Inferior parietal cortex (tissue), 1 donor: Measurements from ENCODE around the gene NTF3.

Source experiments
- DNase-seq: peaks from one replicate; pipeline ENCODE4 v3.0.0-alpha.2; 2016; ENCODE audit errors: extremely low spot score

NTF3 gene

DNA sequence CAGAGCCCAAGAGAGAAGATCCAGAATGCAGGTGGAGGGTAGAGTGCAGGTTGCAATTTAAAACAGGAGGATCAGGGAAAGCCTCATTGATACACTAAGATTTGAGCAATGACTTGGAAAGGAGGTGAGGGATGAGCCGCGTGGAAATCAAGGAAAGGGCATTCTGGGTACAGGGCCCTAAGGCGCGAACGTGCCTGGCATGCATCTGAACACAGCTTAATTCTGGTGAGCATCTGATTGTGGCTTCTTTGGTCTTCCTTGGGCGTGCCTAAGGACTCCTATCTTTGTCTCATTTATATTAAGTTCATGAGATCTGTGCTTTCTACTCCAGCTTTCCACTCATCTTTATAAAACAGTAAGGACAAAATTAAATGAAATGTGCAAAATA, 79.3 kb downstream of the NTF3 start:
- DNase-seq: no peak

DNA sequence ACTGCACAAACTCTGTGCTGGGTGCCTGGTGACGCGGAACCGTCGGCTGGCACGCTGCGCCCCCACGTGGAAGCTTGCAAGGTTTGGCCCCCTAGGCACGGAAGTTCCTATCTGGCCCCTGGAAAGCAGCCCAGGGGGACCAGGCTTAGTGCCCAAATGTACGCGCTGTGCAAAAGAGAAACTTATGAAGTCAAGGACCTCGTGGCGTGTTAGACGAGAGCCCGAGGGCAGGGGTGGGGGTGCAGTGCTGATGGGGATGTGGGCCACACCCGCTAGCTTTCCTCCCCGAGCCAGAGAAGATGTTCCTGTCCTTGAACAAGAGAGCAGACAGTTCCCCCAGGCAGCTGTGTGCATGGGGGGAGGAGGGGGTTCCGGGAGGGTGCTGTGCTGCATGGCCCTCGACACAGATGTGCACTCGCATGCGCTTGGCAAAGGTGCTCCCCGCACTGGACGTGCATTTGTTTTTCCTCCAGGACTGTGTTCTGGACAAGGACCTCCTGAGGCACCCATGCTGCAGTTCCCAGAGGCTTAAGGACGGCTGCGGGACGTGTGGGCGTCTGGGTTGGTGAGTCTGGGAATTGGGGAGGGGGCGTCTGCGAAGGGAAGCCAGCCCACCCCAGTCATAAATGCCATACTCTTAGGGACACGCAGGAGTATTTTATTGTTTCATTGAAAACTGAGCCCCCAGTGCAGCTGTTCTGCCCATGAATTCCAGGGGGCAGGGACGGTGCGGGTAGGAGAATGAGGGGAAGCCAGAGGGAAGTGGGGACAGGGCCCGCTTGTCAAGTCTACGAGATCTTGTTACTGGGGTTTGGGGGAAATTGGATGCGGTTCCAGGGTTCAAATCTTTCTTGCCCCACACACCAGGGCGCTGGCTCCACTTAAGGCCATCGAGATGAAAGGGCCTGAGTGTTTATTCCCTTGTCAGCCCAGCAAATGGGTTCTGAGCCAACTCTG, 80.0 kb downstream of the NTF3 start:
- DNase-seq: no peak

DNA sequence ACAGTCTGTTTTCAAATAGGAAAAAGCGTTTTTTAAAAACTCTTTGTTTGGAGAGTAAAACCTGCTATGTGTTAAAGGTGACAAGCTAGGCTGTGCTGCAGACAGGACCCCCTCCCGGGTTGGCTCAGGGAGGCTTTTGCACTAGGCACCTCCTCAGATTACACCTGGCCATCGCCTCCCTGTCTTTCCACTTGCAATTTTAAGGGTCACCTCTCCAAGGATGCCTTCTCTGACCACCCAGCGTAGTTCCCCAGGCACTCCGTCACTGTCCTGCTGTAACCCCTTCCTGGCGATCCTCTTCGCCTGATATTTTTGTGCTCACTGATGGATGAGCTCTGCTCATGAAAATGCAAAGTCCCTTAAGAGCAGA, 80.7 kb downstream of the NTF3 start:
- DNase-seq: no peak

DNA sequence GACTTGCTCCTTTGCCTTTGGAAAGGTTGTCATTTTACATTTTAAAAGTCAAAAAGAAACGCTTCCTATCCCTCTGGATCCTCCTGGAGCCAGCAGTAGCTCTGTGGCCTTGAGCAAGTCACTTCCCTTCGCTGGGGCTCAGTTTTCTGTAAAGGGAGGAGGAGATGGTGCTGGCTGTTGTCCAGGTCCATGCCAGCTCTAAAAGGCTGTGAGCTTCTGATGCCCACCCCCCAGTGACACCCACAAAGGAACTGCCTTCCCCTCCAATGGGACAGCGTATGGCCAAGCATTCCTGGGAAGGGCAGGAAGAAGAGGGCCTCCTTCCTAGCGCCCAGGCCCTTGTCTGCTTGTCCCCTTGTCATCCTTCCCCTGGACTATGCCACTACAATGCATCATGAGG, 81.5 kb downstream of the NTF3 start:
- no peak for DNase-seq

DNA sequence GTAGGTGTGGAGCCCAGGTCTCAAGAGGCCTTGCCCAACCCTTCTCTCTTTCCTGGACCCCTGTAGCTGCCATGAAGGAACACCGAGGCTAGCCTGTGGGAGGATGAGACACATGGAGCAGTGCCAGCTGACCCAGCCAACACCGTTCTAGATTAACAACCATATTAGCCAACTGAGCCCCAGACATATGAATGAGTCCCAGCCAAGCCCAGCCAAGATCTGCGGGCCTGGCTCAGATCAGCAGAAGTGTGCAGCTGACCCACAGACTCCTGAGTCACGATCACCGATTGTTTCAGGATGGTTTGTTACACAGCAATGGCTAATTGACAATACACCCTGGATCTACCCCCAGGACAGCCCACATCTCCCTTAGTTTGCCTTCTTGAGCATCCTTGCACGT, 82.1 kb downstream of the NTF3 start:
- no peak for DNase-seq

- DNase-seq: no peak
These were observed 82.6 kb downstream of the NTF3 start for GRCh38 chr12:5514545-5514944.

DNA sequence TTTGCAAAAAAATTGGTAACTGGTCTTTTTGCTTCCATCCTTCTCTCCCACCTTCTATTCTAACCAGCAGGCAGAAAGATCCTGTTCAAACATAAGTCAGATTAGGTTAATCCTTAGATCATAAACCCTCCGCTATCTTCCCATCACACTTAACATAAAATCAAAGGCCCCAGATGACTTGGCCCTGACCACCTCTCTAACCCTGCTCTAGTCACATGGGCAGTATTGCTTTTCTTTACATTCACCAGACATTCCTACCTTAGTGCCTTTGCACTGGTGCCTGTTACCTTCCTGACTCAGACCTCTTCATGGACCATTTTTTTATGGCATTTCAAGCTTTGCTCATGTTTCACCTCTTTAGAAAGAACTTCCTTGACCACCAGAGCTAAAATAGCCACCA, 83.5 kb downstream of the NTF3 start:
- no peak for DNase-seq

DNA sequence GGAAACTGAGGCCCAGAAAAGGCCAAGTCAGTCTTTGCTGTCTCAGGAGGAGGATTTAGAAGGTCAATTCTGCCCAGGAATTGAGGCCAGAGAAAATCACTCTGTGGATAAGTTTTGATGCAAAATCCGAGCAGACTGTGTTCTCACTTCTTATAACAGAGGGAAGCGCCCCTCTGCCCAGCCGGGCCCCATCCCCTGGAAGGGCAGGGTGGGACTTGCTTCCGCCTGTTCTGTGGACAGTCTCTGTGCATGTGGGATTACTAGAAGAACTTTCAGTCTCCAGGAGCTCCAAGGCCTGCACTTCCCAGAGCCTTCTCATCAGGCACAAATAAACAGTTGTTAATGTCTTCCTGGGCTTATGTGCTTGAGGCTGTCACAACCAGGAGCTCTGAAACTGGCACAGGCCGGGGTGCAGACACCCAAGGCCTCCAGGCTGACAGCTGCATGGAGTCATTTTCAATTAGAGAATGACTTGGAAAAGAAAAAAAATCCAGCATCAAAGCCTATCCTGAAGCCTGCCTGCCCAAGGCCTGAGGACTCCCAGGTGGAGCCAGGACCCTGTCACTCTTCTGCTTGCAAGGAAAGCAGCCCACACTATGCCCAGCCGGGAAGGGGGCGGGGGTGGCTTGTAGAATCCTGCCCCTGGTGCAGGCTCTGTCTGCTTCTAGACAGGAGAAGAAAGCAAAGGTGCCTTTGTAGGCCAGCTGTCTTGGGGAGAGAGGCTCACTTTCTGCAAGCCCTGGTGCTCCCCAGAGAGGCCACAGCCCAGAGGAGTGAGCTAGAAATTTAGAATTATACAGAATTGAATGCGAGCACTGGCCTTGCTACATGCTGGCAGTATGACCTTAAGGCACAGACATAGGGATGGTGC, 84.7 kb downstream of the NTF3 start:
- DNase-seq: no peak

GRCh38 chr12:5518584-5519365, 86.9 kb downstream of the NTF3 start:
- DNase-seq: no peak

DNA sequence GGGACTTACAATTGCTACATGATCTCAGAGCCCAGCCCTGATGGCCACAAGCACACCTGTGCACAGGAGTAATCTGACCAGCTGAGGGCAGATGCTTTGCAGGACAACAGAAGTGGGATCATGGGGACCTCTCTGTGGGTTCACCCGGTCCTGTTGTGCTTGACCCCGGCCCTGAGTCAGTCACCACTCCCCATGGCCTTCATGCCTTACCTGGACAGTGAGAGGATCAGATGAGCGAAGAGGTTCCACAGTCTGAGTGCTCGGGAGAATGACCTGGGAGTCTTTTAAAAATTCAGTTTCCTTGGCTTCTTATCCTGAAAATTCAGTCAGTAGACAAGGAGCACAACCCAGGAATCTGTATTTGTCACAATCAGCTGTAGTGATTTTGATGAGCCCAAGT, 88.1 kb downstream of the NTF3 start:
- no peak for DNase-seq

DNA sequence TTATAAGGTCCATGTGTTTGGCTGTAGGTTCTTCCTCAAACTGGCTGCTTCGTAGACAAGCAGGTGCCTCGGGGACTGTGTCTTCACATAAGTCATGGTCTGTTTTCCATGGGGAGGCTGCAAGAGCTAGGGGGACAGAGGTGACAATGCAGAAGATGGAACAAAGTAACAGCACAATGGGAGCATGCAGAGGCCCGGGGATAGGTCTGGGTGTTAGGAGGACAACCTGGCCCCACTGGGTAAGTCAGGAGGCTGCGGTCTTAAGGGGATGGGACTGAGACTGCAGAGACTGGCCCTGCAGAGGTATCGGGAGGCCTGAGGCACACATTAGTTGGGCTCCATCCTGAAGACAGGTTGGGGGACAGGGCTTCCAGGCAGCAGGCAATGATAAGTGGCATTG, 88.9 kb downstream of the NTF3 start:
- no peak for DNase-seq

- no peak for DNase-seq
These were observed 89.8 kb downstream of the NTF3 start for GRCh38 chr12:5521456-5522325.

- no peak for DNase-seq
These were observed 90.8 kb downstream of the NTF3 start for GRCh38 chr12:5522432-5523335.

DNA sequence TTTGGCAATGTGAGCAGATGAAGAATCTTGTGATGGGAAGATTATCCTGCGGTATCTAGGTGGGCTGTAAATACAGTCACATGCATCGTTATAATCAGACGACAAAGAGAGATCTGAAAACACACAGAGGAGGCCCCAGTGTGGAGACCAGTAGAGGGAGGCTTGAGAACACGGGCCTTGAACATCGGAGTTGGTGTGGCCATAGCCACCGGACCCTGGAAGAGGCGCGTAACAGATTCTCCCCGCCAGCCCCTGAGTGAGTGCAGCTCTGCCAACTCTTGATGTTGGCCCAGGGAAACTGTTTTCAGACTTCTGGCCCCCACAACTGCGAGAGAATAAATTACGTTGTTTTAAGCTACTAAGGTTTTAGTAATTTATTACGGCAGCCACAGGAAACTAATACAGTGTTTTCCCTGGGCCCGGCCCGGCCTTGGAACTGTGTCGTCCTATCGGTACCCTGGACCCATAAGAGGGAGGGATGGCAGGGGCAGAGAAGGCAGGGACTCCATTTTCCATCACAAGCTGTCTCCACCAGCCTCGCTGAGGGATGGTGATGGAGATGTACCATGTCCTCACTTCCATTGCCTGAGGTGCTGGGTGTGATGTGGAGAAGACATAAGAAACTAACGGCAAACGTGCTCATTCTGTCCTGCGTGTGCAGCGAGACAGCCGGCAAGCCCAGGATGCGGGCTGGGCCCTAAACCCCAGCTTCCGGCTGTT, 91.6 kb downstream of the NTF3 start:
- no peak for DNase-seq

GRCh38 chr12:5524116-5524768, 92.3 kb downstream of the NTF3 start:
- no peak for DNase-seq

DNA sequence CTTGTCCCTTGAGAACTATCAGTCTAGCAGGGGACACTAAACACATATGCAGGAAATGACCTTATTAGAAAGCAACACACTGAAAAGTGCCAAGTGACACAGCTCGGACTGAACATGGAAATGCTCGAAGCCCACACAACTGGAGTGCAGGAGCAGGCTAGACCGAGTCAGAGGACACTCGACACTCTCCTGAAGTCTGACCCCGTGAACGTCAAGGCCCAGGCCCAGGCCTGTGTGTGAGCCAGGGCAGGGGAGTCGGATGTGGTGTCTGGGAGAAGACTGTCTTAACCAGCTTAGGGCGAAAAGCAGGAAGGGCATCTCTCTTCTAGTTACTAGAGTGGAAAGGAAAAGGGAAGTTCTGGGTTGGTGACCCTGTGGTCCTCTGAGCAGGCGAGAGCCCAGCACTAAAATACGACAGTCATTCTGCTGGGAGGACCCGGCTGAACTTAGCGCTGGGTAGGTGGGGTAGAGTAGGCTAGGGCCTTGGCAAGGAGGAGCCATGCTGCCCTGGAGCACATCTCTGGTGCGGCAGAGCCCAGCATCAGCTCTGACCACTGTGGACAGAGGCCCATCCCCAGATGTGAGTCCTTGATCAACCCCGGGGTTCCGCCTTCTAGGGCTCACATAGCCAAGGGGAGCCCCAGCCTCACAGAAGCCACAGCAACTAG, 93.0 kb downstream of the NTF3 start:
- DNase-seq: no peak

DNA sequence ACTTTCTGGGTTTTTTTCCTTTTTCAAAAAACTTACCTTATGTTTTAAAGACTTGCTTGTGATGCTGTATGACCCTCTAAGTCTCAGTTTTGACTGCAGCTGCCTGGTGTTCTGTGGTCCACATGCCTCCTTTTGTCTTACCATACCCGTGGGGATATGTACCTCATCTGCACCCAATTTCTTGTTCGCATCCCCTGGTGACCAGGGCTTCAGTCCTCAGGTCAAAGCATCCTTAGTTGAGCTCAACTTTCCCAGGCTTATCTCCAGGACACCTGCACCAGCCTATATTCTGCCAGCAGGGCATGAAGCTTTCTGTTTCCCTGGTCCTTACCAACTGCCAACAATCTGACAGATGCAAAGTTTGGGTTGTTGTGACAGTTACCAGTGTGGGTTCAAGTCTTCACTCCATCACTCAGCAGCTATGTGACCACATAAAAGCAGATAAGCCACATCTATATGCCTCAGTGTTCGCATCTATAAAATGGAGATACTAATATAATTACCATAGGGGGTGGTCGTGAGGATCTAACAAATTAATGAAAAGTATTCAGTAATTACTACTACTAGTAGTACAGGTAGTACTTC, 94.0 kb downstream of the NTF3 start:
- DNase-seq: no peak

- no peak for DNase-seq
These were observed 101.5 kb downstream of the NTF3 start for GRCh38 chr12:5533368-5533767.
